HG02678 (cell line): ENCODE data around the gene HERPUD2.
"Not testable (repeated sequence)": the region's sequence is repeated elsewhere in the genome, so short reads cannot be mapped to it uniquely, and the experiment has no call there.

Experiments used
- ATAC-seq: cut with Tn5 transposase; IDR thresholded peaks from one replicate; pipeline ENCODE4 v1.9.1; 2021; ENCODE audit warnings: mild to moderate bottlenecking, moderate library complexity; ENCODE audit not compliant: unreplicated experiment

The HERPUD2 gene

DNA sequence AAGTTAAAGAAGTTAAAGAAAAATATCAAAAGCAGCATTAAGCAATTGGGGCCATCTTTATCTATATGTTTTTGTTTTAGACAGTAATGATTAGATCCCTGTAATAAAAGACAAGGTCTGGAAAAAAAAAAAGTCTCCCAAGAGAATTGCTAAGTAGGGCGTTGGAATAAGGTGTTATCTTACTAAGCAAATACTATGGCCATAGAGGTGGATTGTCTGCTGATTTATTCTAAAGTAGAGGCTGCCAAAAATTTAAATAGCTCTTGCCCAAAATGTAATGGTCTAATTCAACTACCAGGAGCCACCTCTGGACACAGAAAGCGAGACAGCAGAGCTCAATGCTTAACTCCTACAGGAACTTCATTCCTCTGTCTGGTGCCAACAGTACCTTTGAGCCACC, 71.6 kb downstream of the HERPUD2 start:
- no peak for ATAC-seq

DNA sequence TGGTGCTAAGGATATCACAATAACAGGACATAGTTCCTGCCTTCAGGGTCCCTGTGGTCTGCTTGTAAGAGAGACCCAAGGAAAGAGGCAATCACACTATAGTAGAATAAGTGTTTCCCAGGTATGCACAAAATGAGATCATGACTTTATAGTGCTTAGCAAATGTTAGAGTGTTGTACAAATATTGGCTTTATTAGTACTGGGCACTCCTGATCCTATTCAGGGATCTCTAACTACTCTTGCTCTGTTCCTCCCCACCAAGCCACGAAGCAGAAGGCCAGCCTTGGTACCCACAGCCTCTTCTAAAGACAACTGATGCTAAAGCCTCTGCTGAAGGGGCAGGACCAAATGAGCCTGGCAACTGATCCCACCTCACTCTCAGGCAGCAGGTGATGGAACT, 75.1 kb downstream of the HERPUD2 start:
- ATAC-seq = no peak

DNA sequence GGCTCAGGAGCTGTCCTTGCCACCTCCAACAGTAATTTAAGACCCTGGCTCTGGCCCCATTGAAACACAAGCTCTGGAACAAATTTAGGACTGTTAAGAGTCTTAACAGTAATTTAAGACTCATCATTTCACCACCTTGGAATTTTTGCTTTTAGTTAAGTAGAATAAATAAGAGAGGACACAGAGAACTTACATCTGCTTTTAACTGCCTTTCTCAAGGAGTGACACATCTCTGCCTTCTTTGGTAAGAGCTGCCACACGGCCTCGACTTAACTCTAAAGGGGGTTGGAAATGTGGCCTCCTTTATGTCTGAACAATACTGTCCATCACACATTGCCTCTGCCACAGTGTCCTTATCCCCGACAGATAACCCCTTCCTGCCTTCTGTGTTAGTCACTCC, 77.9 kb downstream of the HERPUD2 start:
- no peak for ATAC-seq

DNA sequence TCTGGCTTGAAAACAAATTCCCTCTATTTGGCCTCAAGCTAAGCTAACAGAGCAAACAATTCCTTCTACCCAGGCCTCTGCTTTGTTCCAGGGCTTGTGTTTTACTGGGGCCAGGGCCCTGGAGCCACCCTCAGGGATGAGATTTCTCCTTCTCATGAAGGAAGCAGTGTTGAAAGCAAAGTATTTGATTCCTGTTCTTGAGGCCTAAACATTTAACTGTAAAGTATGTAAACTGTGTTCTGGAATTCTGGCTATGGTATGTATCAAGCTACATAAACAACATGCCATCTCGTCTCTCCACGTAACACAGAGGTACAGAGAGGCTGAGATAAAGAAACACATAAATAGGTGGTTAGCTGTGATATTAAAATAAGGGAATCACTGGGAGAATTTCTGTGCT, 81.8 kb downstream of the HERPUD2 start:
- no peak for ATAC-seq

DNA sequence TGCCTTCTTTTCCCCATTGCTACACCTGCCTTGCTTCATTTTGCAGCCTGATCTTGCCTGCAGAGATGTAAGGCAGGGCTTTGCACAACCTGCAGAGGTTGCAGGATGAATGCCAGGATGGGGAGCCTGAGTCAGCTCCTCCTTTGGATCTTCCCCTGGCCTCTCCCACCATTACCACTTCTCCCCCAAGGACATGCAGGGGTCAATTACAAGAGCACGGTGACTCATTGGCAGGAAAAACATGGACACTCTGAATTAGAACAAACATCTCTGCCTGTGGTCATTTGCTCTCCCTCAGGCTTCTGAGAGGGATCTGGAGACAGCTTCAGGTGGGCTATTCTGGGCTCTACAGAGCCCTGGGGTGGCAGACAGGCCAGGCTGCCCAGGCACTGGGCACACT, 89.2 kb downstream of the HERPUD2 start:
- ATAC-seq = no peak

DNA sequence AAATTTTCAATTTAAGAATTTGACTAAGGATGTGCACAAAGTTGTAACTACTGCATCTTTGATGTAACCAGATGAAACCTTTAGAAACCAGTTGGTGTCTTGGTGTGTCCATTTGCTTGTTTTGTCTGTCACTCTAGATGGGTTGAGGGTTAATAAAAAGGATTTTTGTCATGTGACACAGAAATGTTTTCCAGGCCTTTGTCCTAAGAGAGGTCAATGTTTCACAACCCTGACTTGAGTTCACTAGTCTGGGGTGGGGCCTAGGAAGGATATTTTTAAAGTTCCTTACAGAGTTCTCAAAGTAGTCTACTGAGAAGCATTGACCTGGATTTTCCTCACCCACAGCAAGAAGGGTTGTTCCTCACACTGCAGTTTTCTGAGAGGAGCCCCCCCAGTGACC, 90.3 kb downstream of the HERPUD2 start:
- ATAC-seq = no peak

DNA sequence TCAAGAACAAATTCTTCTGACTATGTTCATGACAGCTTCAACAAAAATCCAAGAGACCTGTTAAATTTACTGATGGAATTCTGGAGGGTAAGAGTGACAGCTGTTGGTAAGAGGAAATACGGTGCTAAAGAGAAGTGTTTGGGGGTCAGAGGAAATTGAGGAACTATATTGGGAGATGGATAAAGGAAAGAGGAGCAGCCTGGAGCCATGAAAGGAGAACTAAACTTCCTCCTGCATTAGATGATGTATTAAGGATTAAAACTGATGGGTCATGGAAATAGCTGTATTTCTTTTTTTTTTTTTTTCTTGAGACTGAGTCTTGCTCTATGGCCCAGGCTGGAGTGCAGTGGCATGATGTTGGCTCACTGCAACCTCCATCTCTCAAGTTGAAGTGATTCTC, 95.3 kb downstream of the HERPUD2 start:
- ATAC-seq = no peak

DNA sequence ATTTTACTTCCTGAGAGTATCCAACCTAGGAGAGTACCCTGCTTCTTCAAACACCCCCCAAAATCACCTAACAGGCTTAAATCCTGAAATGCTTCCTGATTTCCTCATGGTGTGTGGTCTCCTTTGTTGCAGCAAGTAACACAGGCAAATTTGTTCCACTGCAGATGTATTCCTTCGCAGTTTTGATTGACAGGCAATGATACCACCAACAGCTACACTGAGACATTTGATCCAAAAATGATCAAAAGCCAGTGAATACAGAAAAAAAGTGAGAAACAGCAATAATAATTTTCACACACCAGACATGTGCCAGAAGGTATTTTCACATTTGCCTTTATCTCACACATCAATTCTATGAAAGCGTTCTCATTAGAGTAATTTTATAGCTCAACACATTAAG, 95.9 kb downstream of the HERPUD2 start:
- no peak for ATAC-seq

DNA sequence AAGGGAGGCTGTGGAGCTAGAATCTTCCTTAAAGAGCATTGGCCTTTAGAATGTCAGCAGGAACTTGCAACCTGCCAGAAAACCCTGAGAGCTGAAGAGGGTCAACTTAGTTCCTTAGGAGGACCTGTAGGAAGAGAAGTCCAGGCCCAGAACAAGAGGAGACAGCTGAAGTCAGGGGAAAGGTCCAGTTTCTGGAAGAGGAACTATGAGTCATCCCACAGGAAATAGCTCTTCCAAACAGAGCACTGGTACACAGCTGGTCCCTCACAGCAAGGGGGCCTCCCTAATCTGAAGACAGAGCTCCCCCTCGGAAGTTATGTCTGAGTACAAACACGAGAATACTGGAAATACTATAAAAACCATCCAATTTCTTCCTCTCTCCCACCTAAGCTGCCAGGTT, 98.9 kb downstream of the HERPUD2 start:
- no peak for ATAC-seq

DNA sequence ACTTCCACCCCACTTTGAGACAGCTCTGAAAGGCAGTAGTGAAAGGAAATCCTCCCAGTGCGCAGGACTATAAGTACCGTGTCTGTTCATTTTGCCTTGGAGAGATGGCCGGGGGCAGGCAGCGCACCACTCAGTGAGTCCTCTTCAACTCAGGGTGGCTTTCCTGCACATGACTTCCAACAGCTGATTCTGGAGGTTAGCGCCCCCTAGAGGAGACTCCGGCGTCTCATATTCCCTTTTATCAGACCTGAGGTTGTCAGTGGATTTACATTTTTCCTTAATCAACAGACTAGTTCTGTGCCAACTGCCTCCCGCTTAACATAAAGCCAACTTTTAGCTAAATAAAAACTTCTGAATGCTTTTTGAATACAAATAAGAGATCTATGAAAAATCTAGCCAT, 101.0 kb downstream of the HERPUD2 start:
- no peak for ATAC-seq

DNA sequence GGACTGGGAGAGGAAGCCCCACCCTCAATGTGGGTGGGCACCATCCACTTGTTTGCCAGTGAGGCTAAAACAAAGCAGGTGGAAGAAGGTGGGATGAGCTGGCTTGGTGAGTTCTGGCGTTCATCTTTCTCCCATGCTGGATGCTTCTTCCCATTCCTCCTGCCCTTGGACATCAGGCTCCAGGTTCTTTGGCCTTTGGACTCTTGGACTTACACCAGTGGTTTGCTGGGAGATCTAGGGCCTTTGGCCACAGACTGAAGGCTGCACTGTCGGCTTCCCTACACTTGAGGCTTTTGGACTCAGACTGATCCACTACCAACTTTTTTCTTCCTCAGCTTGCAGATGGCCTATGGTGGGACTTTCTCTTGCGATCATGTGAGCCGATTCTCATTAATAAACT, 106.3 kb downstream of the HERPUD2 start:
- ATAC-seq = no peak

DNA sequence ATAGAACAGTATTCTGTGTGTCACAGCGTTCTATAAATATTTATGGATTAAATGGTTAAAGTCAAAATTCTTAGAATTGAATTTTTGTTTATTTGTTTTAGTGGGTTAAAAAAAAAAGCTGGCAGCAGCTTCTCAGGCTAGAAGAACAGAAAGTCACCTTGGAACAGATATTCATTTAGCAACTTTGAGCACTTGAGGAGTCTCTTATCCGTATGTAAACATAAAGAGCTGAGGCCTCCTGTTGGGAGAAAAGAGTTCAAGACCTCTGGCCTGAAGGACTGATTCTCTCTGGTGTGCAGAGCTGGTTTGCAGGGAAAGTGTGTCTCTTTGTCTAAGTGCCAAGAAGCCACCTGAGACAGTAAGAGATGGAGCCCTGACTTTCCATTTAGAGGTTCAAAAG, 109.9 kb downstream of the HERPUD2 start:
- no peak for ATAC-seq

DNA sequence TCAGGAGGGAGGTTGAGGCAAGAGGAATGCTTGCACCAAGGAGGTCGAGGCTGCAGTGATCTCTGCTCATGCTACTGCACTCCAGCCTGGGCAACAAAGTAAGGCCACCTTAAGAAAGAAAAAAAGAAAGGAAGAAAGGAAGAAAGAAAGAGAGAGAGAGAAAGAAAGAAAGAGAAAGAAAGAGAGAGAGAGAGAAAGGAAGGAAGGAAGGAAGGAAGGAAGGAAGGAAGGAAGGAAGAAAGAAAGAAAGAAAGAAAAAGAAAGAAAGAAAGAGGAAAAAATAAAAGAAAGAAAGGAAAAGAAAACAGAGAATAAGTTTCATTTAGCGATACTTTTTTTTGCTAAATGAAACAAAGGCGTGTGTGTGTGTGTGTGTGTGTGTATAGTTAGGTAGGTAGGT, 110.4 kb downstream of the HERPUD2 start:
- not testable (repeated sequence) for ATAC-seq
